Activated CD4-positive, alpha-beta T cell treated with anti-CD3 and anti-CD28 coated beads for 4 hours (primary cell): Measurements from ENCODE around the gene ZFAND2A.

Experiments used
- DNase-seq, 2 donors: peaks; one replicate each; pipeline ENCODE4 v3.0.0-alpha.2; 2020

ZFAND2A gene

GRCh38 chr7:1104516-1105179 lies 55.3 kb downstream of the ZFAND2A start:
- DNase-seq = no peak

DNA sequence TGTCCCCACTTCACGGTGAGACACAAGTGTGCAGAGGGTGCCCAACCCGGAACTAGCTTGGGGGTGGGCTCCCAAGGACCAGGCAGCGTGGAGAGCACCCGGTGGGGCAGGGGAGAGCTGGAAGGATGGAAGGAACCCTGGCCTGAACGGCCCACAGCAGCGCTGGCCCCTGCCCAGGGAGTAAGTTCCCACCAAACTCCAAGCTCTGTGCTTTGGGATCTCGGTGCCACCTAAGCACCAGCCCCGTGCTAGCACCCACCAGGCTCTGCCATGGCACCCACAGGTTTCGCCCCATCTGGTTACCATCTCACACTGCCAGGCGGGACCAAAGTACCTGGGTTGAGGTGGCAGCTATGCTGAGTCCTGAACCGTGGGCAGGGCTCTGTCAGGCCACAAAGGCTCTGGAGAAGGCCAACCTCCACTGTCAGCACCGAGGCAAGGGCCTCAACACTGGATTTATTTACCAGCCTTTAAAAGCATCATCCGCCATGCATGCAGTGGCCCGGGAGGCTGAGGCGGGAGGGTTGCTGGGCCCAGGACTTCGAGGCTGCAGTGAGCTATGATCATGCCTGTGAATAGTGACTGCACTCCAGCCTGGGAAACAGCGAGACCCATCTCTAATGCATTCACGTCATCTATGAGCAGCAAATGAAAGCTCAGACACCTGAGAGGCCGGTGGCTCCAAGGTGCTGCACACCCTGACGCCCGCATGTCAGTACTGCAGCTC lies 56.0 kb downstream of the ZFAND2A start:
- no peak for DNase-seq

GRCh38 chr7:1103009-1103788 lies 56.8 kb downstream of the ZFAND2A start:
- DNase-seq = no peak
